Stimulated activated CD4-positive, alpha-beta T cell treated with anti-CD3 and anti-CD28 coated beads, Interleukin-15, amount 100 ng/mL, for 24 hours (primary cell): ENCODE data around the gene FGD3.

ENCODE experiments used
- DNase-seq: peaks from one replicate; pipeline ENCODE4 v3.0.0-alpha.2; 2020

The FGD3 gene

GRCh38 chr9:93035106-93035660 lies 87.9 kb downstream of the FGD3 start:
- DNase-seq = no peak

GRCh38 chr9:93035821-93036351 lies 88.6 kb downstream of the FGD3 start:
- no peak for DNase-seq

- no peak for DNase-seq
These were observed 89.7 kb downstream of the FGD3 start for GRCh38 chr9:93036887-93037475.

GRCh38 chr9:93037476-93037971 lies 90.2 kb downstream of the FGD3 start:
- no peak for DNase-seq

- DNase-seq = no peak
These were observed 91.6 kb downstream of the FGD3 start for GRCh38 chr9:93038918-93039317.

- DNase-seq = no peak
These were observed 92.1 kb downstream of the FGD3 start for GRCh38 chr9:93039456-93039855.

- DNase-seq = no peak
These were observed 92.7 kb downstream of the FGD3 start for GRCh38 chr9:93039976-93040375.

GRCh38 chr9:93040409-93040808 lies 93.1 kb downstream of the FGD3 start:
- DNase-seq = no peak

- DNase-seq = peak; percentile 44
These were observed 93.9 kb downstream of the FGD3 start for GRCh38 chr9:93041108-93041802.

GRCh38 chr9:93043122-93043521 lies 95.8 kb downstream of the FGD3 start:
- no peak for DNase-seq

GRCh38 chr9:93045521-93045920 lies 98.2 kb downstream of the FGD3 start:
- no peak for DNase-seq

GRCh38 chr9:93048566-93049448 lies 101.5 kb downstream of the FGD3 start:
- DNase-seq = no peak

- DNase-seq = no peak
These were observed 102.2 kb downstream of the FGD3 start for GRCh38 chr9:93049491-93049890.

- no peak for DNase-seq
These were observed 102.9 kb downstream of the FGD3 start for GRCh38 chr9:93050231-93050630.

- no peak for DNase-seq
These were observed 104.4 kb downstream of the FGD3 start for GRCh38 chr9:93051680-93052089.

GRCh38 chr9:93052791-93053540 lies 105.6 kb downstream of the FGD3 start:
- DNase-seq = no peak

- DNase-seq = no peak
These were observed 106.5 kb downstream of the FGD3 start for GRCh38 chr9:93053781-93054331.

GRCh38 chr9:93054758-93055704 lies 107.7 kb downstream of the FGD3 start:
- no peak for DNase-seq

GRCh38 chr9:93057042-93057702 lies 109.8 kb downstream of the FGD3 start:
- no peak for DNase-seq

GRCh38 chr9:93057703-93058354 lies 110.5 kb downstream of the FGD3 start:
- DNase-seq = no peak
